MM.1S (cell line): ENCODE results near the gene PAK4.

Experiments used
- CTCF ChIP-seq: fragments of 300-600 bp; sonication (generic); IDR thresholded peaks from 2 replicates; pipeline ENCODE4 v1.5.1; 2016; ENCODE audit warnings: antibody characterized with exemption, low read length, mixed read lengths
- EZH2 ChIP-seq: fragments of 300-600 bp; sonication (generic); optimal IDR thresholded peaks from 2 replicates; pipeline ENCODE3; 2017; ENCODE audit warnings: low read depth, mild to moderate bottlenecking, antibody characterized with exemption, low read length, mixed read lengths
- EZH2phosphoT487 ChIP-seq: fragments of 300-600 bp; sonication (generic); IDR thresholded peaks from 2 replicates; pipeline ENCODE4 v1.6.1; 2018; ENCODE audit warnings: antibody characterized with exemption, low read length

DNA sequence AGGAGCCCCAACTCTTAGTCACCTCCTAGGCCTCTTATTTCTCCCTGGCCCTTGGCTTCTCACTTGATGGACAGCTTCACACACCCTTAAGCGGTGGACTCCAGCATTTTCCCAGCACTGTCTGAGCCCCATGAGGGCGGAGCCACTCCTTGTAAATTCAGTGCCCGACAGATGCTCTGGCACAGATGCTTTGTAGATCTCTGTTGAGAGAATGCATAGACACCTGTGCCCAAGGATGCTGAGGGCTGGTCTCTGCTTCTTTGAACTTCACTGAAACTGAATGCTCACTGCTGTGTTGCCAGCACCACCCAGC is 75.2 kb downstream of the PAK4 start:
- no peak for TF ChIP-seq CTCF
- TF ChIP-seq EZH2phosphoT487: no peak
- no peak for TF ChIP-seq EZH2
